Tibial artery (tissue), 4 donors: ENCODE data around the gene CHST9.

Experiments
- DNase-seq, 2 donors: peaks; one replicate each; pipeline ENCODE4 v3.0.0-alpha.2; 2019
- H3K27ac ChIP-seq, 2 donors: fragments of 200-600 bp; sonication (generic) in 1 of 2; 1 replicate in 1 of 2; 2 replicates in 1 of 2; pipeline ENCODE4 v1.5.1; 2018 to 2019; ENCODE audit warnings: mild to moderate bottlenecking in 1 of 2
- H3K27me3 ChIP-seq, 2 donors: fragments of 200-600 bp; sonication (generic) in 1 of 2; one replicate each; pipeline versions ENCODE4 v1.5.1 to v1.6.0; 2016 to 2019
- H3K36me3 ChIP-seq, 3 donors: fragments of 200-600 bp; sonication (generic) in 2 of 3; one replicate each; pipeline ENCODE4 v1.5.1; 2016 to 2019; ENCODE audit warnings: mild to moderate bottlenecking in 2 of 3
- H3K4me1 ChIP-seq, 4 donors: fragments of 200-600 bp; sonication (generic) in 2 of 4; 1 replicate in 3 of 4; 2 replicates in 1 of 4; pipeline ENCODE4 v1.5.1; 2016 to 2019
- H3K4me3 ChIP-seq, 2 donors: fragments of 200-600 bp; sonication (generic) in 1 of 2; 1 replicate in 1 of 2; 2 replicates in 1 of 2; pipeline ENCODE4 v1.5.1; 2018 to 2019; ENCODE audit warnings: mild to moderate bottlenecking in 2 of 2
- H3K9me3 ChIP-seq, 3 donors: fragments of 200-600 bp; sonication (generic) in 1 of 3; one replicate each; pipeline ENCODE4 v1.5.1; 2016 to 2019
- intact Hi-C: fragments of 100-400 bp; cut with DNase I; formaldehyde crosslinking; loops from one replicate; pipeline ENCODE4 v1.15.0; 2023; ENCODE audit warnings: low total_unique reads
- TF ChIP-seq, protein P1 (sequence below), 2 experiments: fragments of 200-600 bp in 1 of 2; fragments of 450-650 bp in 1 of 2; IDR thresholded peaks; one replicate each; pipeline ENCODE4 v1.5.1; 2017 to 2019; ENCODE audit warnings: antibody characterized with exemption in 2 of 2, mild to moderate bottlenecking in 1 of 2, moderate library complexity in 1 of 2

Gene CHST9

DNA sequence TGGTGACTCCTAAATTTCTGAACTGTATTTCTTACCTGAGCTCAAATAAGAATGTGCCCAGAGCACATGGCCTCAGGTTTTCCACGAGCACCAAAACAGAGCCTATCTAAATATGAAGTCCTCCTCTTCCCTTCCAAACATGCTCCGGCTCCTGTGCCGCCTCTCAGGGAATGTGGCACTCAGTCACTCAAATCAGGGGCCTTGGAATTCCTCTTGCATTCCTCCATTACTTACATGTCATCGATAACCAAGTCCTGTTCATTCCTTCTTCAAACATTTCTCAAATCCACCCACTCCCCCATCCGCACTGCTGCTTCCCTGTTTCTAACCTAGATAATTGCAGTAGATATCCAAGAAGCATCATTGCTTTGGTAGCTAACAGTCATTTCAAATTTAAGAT is 151.4 kb downstream of the CHST9 start:
- Histone ChIP-seq H3K27ac (no peak overlapping the region), H3K36me3 (no peaks in the 10 kb centered on the region), H3K4me1 (no peaks in the 10 kb centered on the region), H3K4me3 (no peak overlapping the region), H3K27me3 (no peaks in the 10 kb centered on the region), H3K9me3 (no peaks in the 10 kb centered on the region)
- TF ChIP-seq, protein P1, sequence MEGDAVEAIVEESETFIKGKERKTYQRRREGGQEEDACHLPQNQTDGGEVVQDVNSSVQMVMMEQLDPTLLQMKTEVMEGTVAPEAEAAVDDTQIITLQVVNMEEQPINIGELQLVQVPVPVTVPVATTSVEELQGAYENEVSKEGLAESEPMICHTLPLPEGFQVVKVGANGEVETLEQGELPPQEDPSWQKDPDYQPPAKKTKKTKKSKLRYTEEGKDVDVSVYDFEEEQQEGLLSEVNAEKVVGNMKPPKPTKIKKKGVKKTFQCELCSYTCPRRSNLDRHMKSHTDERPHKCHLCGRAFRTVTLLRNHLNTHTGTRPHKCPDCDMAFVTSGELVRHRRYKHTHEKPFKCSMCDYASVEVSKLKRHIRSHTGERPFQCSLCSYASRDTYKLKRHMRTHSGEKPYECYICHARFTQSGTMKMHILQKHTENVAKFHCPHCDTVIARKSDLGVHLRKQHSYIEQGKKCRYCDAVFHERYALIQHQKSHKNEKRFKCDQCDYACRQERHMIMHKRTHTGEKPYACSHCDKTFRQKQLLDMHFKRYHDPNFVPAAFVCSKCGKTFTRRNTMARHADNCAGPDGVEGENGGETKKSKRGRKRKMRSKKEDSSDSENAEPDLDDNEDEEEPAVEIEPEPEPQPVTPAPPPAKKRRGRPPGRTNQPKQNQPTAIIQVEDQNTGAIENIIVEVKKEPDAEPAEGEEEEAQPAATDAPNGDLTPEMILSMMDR (IDR thresholded peaks at IDR 0.05) = no peak
- DNase-seq = no peak
- intact Hi-C loops = no loop called here

DNA sequence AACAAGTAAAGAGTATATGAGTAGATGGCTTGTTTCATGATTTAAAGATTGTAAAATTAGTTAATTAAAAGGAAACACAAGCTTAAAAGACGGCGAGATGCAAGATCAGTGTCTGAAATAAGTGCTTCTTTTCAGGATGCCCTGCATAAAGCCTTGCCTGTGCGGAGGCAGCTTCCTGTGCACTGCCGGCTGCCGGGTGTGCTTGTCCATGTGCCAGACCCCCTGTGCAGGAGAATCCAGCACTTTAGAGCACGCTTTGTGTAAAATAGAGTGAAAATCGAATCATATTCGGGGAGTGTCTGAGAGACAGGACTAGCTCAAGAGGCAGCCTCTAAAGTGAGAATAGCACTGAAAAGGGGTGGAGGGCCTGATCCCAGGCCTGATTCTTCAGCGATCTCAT is 154.7 kb downstream of the CHST9 start:
- Histone ChIP-seq H3K4me3 (no peak overlapping the region), H3K4me1 (no peaks in the 10 kb centered on the region), H3K27me3 (no peaks in the 10 kb centered on the region), H3K9me3 (no peaks in the 10 kb centered on the region), H3K36me3 (no peaks in the 10 kb centered on the region), H3K27ac (no peak overlapping the region)
- DNase-seq = no peak
- intact Hi-C loops = no loop called here
- TF ChIP-seq, protein P1 (IDR thresholded peaks at IDR 0.05) = no peak

DNA sequence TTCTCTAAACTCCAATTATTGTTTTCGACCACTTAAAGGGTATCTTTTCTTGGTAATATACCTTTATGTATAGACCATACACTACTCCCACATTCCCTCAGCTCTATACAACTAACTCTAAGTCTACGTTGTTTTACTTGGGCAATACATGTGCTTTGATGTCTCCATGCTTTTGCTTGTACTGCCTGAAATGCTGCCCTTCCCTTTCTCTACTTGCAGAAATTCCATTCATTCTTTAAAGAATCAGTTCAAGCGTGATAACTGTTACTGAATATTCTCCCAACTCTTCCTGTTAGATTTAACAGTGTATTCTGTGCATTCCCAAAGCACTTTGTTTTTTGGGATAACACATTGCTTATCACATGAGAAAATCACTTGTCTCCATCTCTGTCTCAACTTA is 162.6 kb downstream of the CHST9 start:
- Histone ChIP-seq H3K36me3 (no peaks in the 10 kb centered on the region), H3K9me3 (no peaks in the 10 kb centered on the region), H3K27me3 (no peaks in the 10 kb centered on the region), H3K27ac (no peak overlapping the region), H3K4me3 (no peak overlapping the region), H3K4me1 (no peaks in the 10 kb centered on the region)
- intact Hi-C loops = no loop called here
- no peak for DNase-seq
- TF ChIP-seq, protein P1 (IDR thresholded peaks at IDR 0.05) = no peak

DNA sequence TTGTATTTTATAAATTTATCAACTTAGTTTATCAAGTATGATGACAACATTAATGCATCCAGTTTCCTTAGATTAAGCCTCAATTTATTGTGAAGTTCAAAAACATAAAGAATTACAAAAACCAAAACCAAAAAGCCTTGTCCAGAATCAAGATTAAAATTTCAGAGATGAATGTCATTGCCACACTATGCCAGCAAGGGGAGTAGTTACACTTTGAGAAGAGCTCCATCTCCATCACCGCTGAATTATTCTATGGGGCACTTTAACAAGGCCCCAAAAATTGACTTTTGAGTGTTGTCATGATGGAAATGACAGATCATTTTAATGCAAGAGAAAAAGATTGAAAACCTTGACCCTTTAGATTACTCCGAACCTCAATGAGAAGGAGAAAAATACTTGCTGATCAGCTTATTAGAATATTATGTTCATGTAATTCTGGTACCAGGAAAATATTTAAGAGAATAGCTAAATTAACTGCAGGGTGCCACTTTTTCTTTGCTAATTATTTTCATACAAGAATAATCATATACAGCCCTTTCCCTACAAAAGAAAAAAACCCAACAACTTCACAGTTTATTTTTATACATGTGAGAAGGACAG is 167.1 kb downstream of the CHST9 start:
- TF ChIP-seq, protein P1 (IDR thresholded peaks at IDR 0.05) = peak in 1 of 2 experiments; percentile 14
- H3K4me3 ChIP-seq = no peak overlapping the region
- no peak overlapping the region for H3K27ac ChIP-seq
- intact Hi-C loops = no loop called here
- H3K36me3 ChIP-seq = no peaks in the 10 kb centered on the region
- no peaks in the 10 kb centered on the region for H3K27me3 ChIP-seq
- no peaks in the 10 kb centered on the region for H3K9me3 ChIP-seq
- H3K4me1 ChIP-seq = no peaks in the 10 kb centered on the region
- no peak for DNase-seq

DNA sequence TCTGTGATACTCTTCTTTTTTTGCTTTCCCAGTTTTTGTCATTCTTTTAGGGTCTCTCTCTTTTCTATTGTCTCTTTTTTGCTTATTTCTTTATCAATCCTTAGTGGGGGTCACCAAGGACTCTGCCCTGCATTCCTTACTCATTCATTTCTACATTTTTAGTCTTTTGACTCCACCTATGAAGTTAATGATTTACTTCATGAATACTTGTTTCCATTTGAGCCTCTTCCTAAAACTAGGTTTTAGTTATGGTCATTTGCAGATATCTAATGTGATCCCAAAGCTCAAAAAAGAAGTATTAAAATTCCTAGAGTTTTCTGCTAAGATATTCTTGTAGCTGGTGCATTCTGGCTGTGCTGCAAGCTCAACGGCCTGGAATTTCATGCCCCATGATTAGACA is 170.3 kb downstream of the CHST9 start:
- Histone ChIP-seq H3K27me3 (no peaks in the 10 kb centered on the region), H3K4me1 (no peaks in the 10 kb centered on the region), H3K4me3 (no peak overlapping the region), H3K27ac (no peak overlapping the region), H3K36me3 (no peaks in the 10 kb centered on the region), H3K9me3 (no peaks in the 10 kb centered on the region)
- intact Hi-C loops = no loop called here
- no peak for DNase-seq
- TF ChIP-seq, protein P1 (IDR thresholded peaks at IDR 0.05) = no peak

DNA sequence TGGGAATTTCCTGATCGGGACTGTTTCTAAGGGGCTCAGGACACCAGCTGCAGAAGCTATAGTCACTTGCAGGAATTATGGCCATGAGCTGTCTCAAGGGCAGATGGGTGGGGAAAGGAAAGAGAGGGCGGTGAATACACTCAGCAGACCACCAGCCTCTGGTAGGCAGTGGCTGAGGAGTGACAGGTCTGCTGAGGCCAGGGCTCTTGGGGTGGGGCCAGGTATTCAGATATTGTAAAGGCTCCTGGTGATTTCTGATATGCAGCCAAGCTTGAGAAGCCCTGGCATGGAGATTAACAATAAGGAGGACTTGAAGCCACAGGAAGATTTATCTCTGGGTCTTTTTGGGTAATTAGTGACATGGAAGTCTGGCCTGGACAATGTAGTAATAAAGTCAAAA is 174.3 kb downstream of the CHST9 start:
- Histone ChIP-seq H3K9me3 (no peaks in the 10 kb centered on the region), H3K4me1 (no peaks in the 10 kb centered on the region), H3K4me3 (no peak overlapping the region), H3K27me3 (peaks cover 0 to 3% of the 10 kb centered on the region in 2 donors), H3K27ac (no peak overlapping the region), H3K36me3 (no peaks in the 10 kb centered on the region)
- TF ChIP-seq, protein P1 (IDR thresholded peaks at IDR 0.05) = no peak
- intact Hi-C loops = no loop called here
- DNase-seq = no peak
